Thymus (tissue), 11 donors: Measurements from ENCODE around the gene PLAA. TPM values are rescaled to one million over a fixed set of nuclear protein-coding genes. Genes with fewer than 3 reads are reported as not detected.

Experiments
- DNase-seq, 9 donors: peaks; one replicate each; pipeline ENCODE4 v3.0.0-alpha.2; 2013; ENCODE audit warnings: low spot score in 9 of 9, low read depth in 6 of 9, missing footprints in 1 of 9
- H3K27ac ChIP-seq, 2 donors: one replicate each; pipeline ENCODE4 v1.5.1; 2013; ENCODE audit warnings: control low read depth in 1 of 2, low read depth in 1 of 2, low read length in 1 of 2, mild to moderate bottlenecking in 1 of 2, moderate library complexity in 1 of 2
- H3K27me3 ChIP-seq, 2 donors: one replicate each; pipeline ENCODE4 v1.5.1; 2013; ENCODE audit warnings: low read length in 1 of 2; ENCODE audit not compliant: control insufficient read depth in 2 of 2, insufficient read depth in 1 of 2
- H3K36me3 ChIP-seq, 2 donors: one replicate each; pipeline ENCODE4 v1.5.1; 2013; ENCODE audit warnings: low read length in 1 of 2, mild to moderate bottlenecking in 1 of 2, moderate library complexity in 1 of 2; ENCODE audit not compliant: control insufficient read depth in 2 of 2, insufficient read depth in 2 of 2
- H3K4me1 ChIP-seq, 2 donors: one replicate each; pipeline ENCODE4 v1.5.1; 2013; ENCODE audit warnings: low read length in 2 of 2; ENCODE audit not compliant: control insufficient read depth in 2 of 2, insufficient read depth in 2 of 2
- H3K4me3 ChIP-seq, 2 donors: one replicate each; pipeline ENCODE4 v1.5.1; 2013; ENCODE audit warnings: low read length in 2 of 2, control low read depth in 1 of 2, mild to moderate bottlenecking in 1 of 2
- H3K9me3 ChIP-seq, 2 donors: one replicate each; pipeline ENCODE4 v1.5.1; 2013; ENCODE audit warnings: low read length in 1 of 2, mild to moderate bottlenecking in 1 of 2; ENCODE audit not compliant: control insufficient read depth in 2 of 2, insufficient read depth in 1 of 2
- WGBS: extraction: QIAGEN DNeasy Blood & Tissue Kit; methylation state at CpG from one replicate; pipeline ENCODE4 v1.1.7; 2013; 5-methylcytosine and 5-hydroxymethylcytosine counted together
- polyA plus RNA-seq: library from polyadenylated mRNA; stranded (reverse); fragments of 200-250 nt; gene quantifications from one replicate; pipeline ENCODE4 v1.2.3, GENCODE V29; 2013
- total RNA-seq: library from RNA; stranded (reverse); fragments of 120-200 nt; gene quantifications from one replicate; pipeline ENCODE4 v1.2.4, GENCODE V29; 2013
- donor health status: healthy.

Gene PLAA
- total and polyA plus RNA-seq, 2 donors: 14.0 to 18.6 TPM

- no peaks in the 10 kb centered on the region for H3K4me1 ChIP-seq
- 76% methylated on average over 1 of the region's 1 CpG for WGBS
- H3K27ac ChIP-seq: no peak overlapping the region
- no peak overlapping the region for H3K4me3 ChIP-seq
- H3K36me3 ChIP-seq: peaks cover 0 to 6% of the 10 kb centered on the region in 2 donors
- H3K27me3 ChIP-seq: no peaks in the 10 kb centered on the region
- no peaks in the 10 kb centered on the region for H3K9me3 ChIP-seq
- DNase-seq: no peak
Measured at GRCh38 chr9:26863074-26863473, 84.0 kb downstream of the PLAA start.

- 98% methylated on average over 1 of the region's 1 CpG for WGBS
- DNase-seq: peak in 8 of 9 donors; percentile 2 to 48 (median 12)
- Histone ChIP-seq H3K4me1 (no peaks in the 10 kb centered on the region), H3K27me3 (no peaks in the 10 kb centered on the region), H3K27ac (no peak overlapping the region), H3K9me3 (no peaks in the 10 kb centered on the region), H3K36me3 (peaks cover 3 to 11% of the 10 kb centered on the region in 2 donors), H3K4me3 (no peak overlapping the region)
Measured at GRCh38 chr9:26856413-26857032, 90.5 kb downstream of the PLAA start.

Other genes starting within 250 kb of the PLAA start
- gene CAAP1, start 54.4 kb downstream of the PLAA start, total RNA-seq: 28.2 TPM
- 21.2 TPM for gene CAAP1, start 54.4 kb downstream of the PLAA start, polyA plus RNA-seq
- 16.9 TPM for gene IFT74, start 9.2 kb upstream of the PLAA start, total RNA-seq
- gene IFT74, start 9.2 kb upstream of the PLAA start, polyA plus RNA-seq: 16.3 TPM
- not detected for gene LRRC19, start 58.4 kb upstream of the PLAA start, total RNA-seq
- under 0.01 TPM for gene LRRC19, start 58.4 kb upstream of the PLAA start, polyA plus RNA-seq
- 2.4 TPM for gene TEK, start 162.0 kb upstream of the PLAA start, total RNA-seq
- gene TEK, start 162.0 kb upstream of the PLAA start, polyA plus RNA-seq: 2.3 TPM